CD14-positive monocyte (primary cell): ENCODE data around the gene AP4M1. TPM values are rescaled to one million over a fixed set of nuclear protein-coding genes. Genes with fewer than 3 reads are reported as not detected.

ENCODE experiments used
- DNase-seq, 3 donors: peaks; one replicate each; pipeline ENCODE4 v3.0.0-alpha.2; 2011 to 2022
- H2AFZ ChIP-seq: 2 replicates; pipeline ENCODE4 v1.6.0; 2012; ENCODE audit warnings: mild to moderate bottlenecking, low read depth, low read length, inconsistent platforms; ENCODE audit not compliant: insufficient read depth, poor library complexity, severe bottlenecking
- H3K27ac ChIP-seq, 2 donors: 1 replicate in 1 of 2; 2 replicates in 1 of 2; pipeline ENCODE4 v1.5.1; 2012 to 2013; ENCODE audit warnings: low read length in 2 of 2, control low read depth in 1 of 2, inconsistent platforms in 1 of 2, low read depth in 1 of 2, mild to moderate bottlenecking in 1 of 2
- H3K27me3 ChIP-seq, 2 donors: one replicate each; pipeline versions ENCODE4 v1.6.0 to v1.6.1; 2011 to 2013; ENCODE audit warnings: low read length in 2 of 2; ENCODE audit not compliant: control insufficient read depth in 2 of 2, insufficient read depth in 2 of 2
- H3K36me3 ChIP-seq, 2 donors: replicated peaks in 1 of 2; 1 replicate in 1 of 2; 2 replicates in 1 of 2; pipeline versions ENCODE4 v1.5.1 to v1.6.1; 2012 to 2013; ENCODE audit warnings: low read length in 2 of 2, control low read depth in 1 of 2, inconsistent platforms in 1 of 2, mild to moderate bottlenecking in 1 of 2; ENCODE audit not compliant: insufficient read depth in 2 of 2, control insufficient read depth in 1 of 2
- H3K4me1 ChIP-seq, 2 donors: 1 replicate in 1 of 2; 2 replicates in 1 of 2; pipeline versions ENCODE4 v1.5.1 to v1.6.1; 2012 to 2013; ENCODE audit warnings: low read length in 2 of 2, control low read depth in 1 of 2, inconsistent platforms in 1 of 2, mild to moderate bottlenecking in 1 of 2, moderate library complexity in 1 of 2; ENCODE audit not compliant: insufficient read depth in 2 of 2, control insufficient read depth in 1 of 2
- H3K4me2 ChIP-seq: replicated peaks from 2 replicates; pipeline ENCODE3; 2012; ENCODE audit warnings: low read length, moderate library complexity, mild to moderate bottlenecking; ENCODE audit not compliant: poor library complexity, severe bottlenecking; ENCODE audit errors: extremely low read depth
- H3K4me3 ChIP-seq, 3 experiments: fragments of 200-600 bp in 1 of 3; sonication (generic) in 1 of 3; replicated peaks in 1 of 3; 1 replicate in 2 of 3; 2 replicates in 1 of 3; pipeline ENCODE4 v1.5.1; 2011 to 2013; ENCODE audit warnings: low read length in 3 of 3, mild to moderate bottlenecking in 3 of 3, control low read depth in 2 of 3, low read depth in 2 of 3, inconsistent platforms in 1 of 3, moderate library complexity in 1 of 3
- H3K79me2 ChIP-seq: 2 replicates; pipeline ENCODE4 v1.6.0; 2012; ENCODE audit warnings: mild to moderate bottlenecking, control low read depth, inconsistent platforms, low read length, moderate library complexity; ENCODE audit not compliant: insufficient read depth
- H3K9ac ChIP-seq: 2 replicates; pipeline ENCODE4 v1.6.0; 2017; ENCODE audit warnings: low read length, mild to moderate bottlenecking; ENCODE audit not compliant: insufficient read depth, poor library complexity, severe bottlenecking
- H3K9me3 ChIP-seq, 2 donors: replicated peaks in 1 of 2; 1 replicate in 1 of 2; 2 replicates in 1 of 2; pipeline versions ENCODE4 v1.5.1 to v1.6.1; 2012 to 2013; ENCODE audit warnings: low read length in 2 of 2, control low read depth in 1 of 2; ENCODE audit not compliant: control insufficient read depth in 1 of 2, insufficient read depth in 1 of 2
- H4K20me1 ChIP-seq: 2 replicates; pipeline ENCODE4 v1.6.0; 2012; ENCODE audit warnings: mild to moderate bottlenecking, low read length, control low read depth, moderate library complexity; ENCODE audit not compliant: insufficient read depth
- H3K27ac Mint-ChIP-seq, 7 donors: one replicate each; pipeline ENCODE4 v1.8.0; 2020; ENCODE audit warnings: mild to moderate bottlenecking in 7 of 7, mixed read lengths in 7 of 7, moderate library complexity in 6 of 7, inconsistent platforms in 2 of 7
- H3K27me3 Mint-ChIP-seq, 3 donors: one replicate each; pipeline ENCODE4 v1.8.0; 2021 to 2022; ENCODE audit warnings: low read depth in 3 of 3, mild to moderate bottlenecking in 3 of 3, mixed read lengths in 3 of 3, moderate library complexity in 3 of 3, inconsistent platforms in 1 of 3
- H3K36me3 Mint-ChIP-seq, 2 donors: one replicate each; pipeline ENCODE4 v1.8.0; 2020; ENCODE audit warnings: mixed read lengths in 2 of 2, inconsistent platforms in 1 of 2, mild to moderate bottlenecking in 1 of 2
- H3K4me1 Mint-ChIP-seq: one replicate; pipeline ENCODE4 v1.8.0; 2020; ENCODE audit warnings: mild to moderate bottlenecking, mixed read lengths
- H3K4me3 Mint-ChIP-seq, 2 donors: one replicate each; pipeline ENCODE4 v1.8.0; 2020; ENCODE audit warnings: mild to moderate bottlenecking in 2 of 2, mixed read lengths in 2 of 2, moderate library complexity in 1 of 2
- H3K9me3 Mint-ChIP-seq, 7 donors: one replicate each; pipeline ENCODE4 v1.8.0; 2020 to 2022; ENCODE audit warnings: mixed read lengths in 7 of 7, mild to moderate bottlenecking in 6 of 7, moderate library complexity in 6 of 7, inconsistent platforms in 2 of 7
- WGBS: methylation state at CpG from one replicate; pipeline ENCODE4 v1.1.5; 2013; ENCODE audit warnings: missing lambda C conversion rate; ENCODE audit not compliant: insufficient coverage; 5-methylcytosine and 5-hydroxymethylcytosine counted together
- intact Hi-C, 2 donors: fragments of 100-400 bp; cut with micrococcal nuclease; formaldehyde crosslinking; loops; one replicate each; pipeline versions ENCODE4 v1.15.0 to v1.15.1; 2023
- polyA plus RNA-seq, 3 donors: library from polyadenylated mRNA; depleted of rRNA in 1 of 3; unstranded in 2 of 3; stranded (reverse) in 1 of 3; fragments of 300-500 nt in 2 of 3; fragments of >200 nt in 1 of 3; fragmentation: Illumina TruSeq in 2 of 3; gene quantifications; 1 replicate in 2 of 3; 2 replicates in 1 of 3; pipeline ENCODE4 v1.2.3, GENCODE V29; 2012 to 2021
- TF ChIP-seq, protein P1 (sequence below): fragments of 200-600 bp; IDR thresholded peaks from one replicate; pipeline ENCODE4 v1.8.0; 2022; ENCODE audit warnings: antibody characterized with exemption, mild to moderate bottlenecking

Gene AP4M1
- polyA plus RNA-seq, 3 donors, result 10.5 to 13.1 (median 12.6) TPM

DNA sequence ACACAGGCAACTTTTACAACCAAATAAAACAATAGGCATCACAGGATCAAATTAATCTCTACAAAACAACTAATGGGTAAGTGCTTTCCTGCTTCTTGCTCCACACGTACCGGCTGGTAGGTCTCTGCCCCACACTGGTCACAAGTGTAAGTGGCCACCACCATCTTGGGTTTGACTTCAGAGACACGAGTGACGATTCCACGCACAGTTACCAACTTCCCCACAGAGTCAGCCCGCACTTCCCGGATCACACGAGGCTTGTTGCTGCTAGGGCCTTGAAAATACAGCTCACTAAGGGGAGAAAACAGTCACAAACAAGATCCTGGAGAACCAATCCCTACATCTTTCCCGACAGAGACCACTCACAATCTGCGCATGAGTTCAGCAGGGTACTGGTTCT lies 2.5 kb upstream of the AP4M1 start:
- Histone ChIP-seq H3K27me3 (no peaks in the 10 kb centered on the region), H3K36me3 (peaks cover 56 to 64% of the 10 kb centered on the region in 2 donors), H3K4me1 (peaks cover 22 to 27% of the 10 kb centered on the region in 2 donors), H2AFZ (no peak overlapping the region), H3K4me3 (no peak overlapping the region), H3K27ac (no peak overlapping the region), H3K79me2 (peaks cover 53% of the 10 kb centered on the region), H3K9ac (no peak overlapping the region), H3K4me2 (no peak overlapping the region), H4K20me1 (no peaks in the 10 kb centered on the region), H3K9me3 (no peaks in the 10 kb centered on the region)
- TF ChIP-seq, protein P1, sequence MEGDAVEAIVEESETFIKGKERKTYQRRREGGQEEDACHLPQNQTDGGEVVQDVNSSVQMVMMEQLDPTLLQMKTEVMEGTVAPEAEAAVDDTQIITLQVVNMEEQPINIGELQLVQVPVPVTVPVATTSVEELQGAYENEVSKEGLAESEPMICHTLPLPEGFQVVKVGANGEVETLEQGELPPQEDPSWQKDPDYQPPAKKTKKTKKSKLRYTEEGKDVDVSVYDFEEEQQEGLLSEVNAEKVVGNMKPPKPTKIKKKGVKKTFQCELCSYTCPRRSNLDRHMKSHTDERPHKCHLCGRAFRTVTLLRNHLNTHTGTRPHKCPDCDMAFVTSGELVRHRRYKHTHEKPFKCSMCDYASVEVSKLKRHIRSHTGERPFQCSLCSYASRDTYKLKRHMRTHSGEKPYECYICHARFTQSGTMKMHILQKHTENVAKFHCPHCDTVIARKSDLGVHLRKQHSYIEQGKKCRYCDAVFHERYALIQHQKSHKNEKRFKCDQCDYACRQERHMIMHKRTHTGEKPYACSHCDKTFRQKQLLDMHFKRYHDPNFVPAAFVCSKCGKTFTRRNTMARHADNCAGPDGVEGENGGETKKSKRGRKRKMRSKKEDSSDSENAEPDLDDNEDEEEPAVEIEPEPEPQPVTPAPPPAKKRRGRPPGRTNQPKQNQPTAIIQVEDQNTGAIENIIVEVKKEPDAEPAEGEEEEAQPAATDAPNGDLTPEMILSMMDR, result no peak
- Mint-ChIP-seq H3K36me3 (peaks cover 60 to 67% of the 10 kb centered on the region in 2 donors), H3K4me3 (no peak overlapping the region), H3K4me1 (peaks cover 23% of the 10 kb centered on the region), H3K27me3 (peaks cover 0 to 3% (median 0%) of the 10 kb centered on the region in 3 donors), H3K9me3 (no peaks in the 10 kb centered on the region), H3K27ac (peak overlapping the region in 3 of 7 donors; percentile 3 to 89 (median 56))
- 92% methylated on average over 8 of the region's 10 CpGs for WGBS
- no peak for DNase-seq
- intact Hi-C loops, result no loop called here

- peak overlapping the region; percentile 87 to 92 for H3K4me3 Mint-ChIP-seq
- no peak overlapping the region for H2AFZ ChIP-seq
- TF ChIP-seq, protein P1, result no peak
- no peaks in the 10 kb centered on the region for H3K9me3 Mint-ChIP-seq
- no peaks in the 10 kb centered on the region for H3K9me3 ChIP-seq
- H3K27me3 ChIP-seq, result no peaks in the 10 kb centered on the region
- H3K4me1 ChIP-seq, result peaks cover 22 to 27% of the 10 kb centered on the region in 2 donors
- H3K79me2 ChIP-seq, result peaks cover 53% of the 10 kb centered on the region
- H4K20me1 ChIP-seq, result no peaks in the 10 kb centered on the region
- peaks cover 23% of the 10 kb centered on the region for H3K4me1 Mint-ChIP-seq
- DNase-seq, result no peak
- H3K36me3 ChIP-seq, result peaks cover 52 to 64% of the 10 kb centered on the region in 2 donors
- H3K4me3 ChIP-seq, result peak overlapping the region in 1 of 3 experiments; percentile 95
- peak overlapping the region in 1 of 2 donors; percentile 86 for H3K27ac ChIP-seq
- intact Hi-C loops, result no loop called here
- H3K4me2 ChIP-seq, result peak overlapping the region; percentile 100
- H3K9ac ChIP-seq, result no peak overlapping the region
- 90% methylated on average over 12 of the region's 12 CpGs for WGBS
- peak overlapping the region in 6 of 7 donors; percentile 11 to 96 (median 89) for H3K27ac Mint-ChIP-seq
- H3K27me3 Mint-ChIP-seq, result peaks cover 0 to 3% (median under 1%) of the 10 kb centered on the region in 3 donors
- H3K36me3 Mint-ChIP-seq, result peaks cover 59 to 67% of the 10 kb centered on the region in 2 donors
These were observed 2.0 kb upstream of the AP4M1 start for GRCh38 chr7:100099452-100099851.
